Transverse colon (tissue), 4 donors: ENCODE measurements around the gene POLR2F. TPM values are rescaled to one million over a fixed set of nuclear protein-coding genes. Genes with fewer than 3 reads are reported as not detected.

Experiments
- DNase-seq: peaks from one replicate; pipeline ENCODE4 v3.0.0-alpha.2; 2019
- H3K27ac ChIP-seq, 4 donors: fragments of 200-600 bp; sonication (generic); 2 replicates each; pipeline ENCODE4 v1.5.1; 2016 to 2018; ENCODE audit warnings: inconsistent platforms in 4 of 4
- H3K27me3 ChIP-seq: fragments of 200-600 bp; sonication (generic); 2 replicates; pipeline ENCODE4 v1.5.1; 2017; ENCODE audit warnings: inconsistent platforms
- H3K36me3 ChIP-seq, 4 donors: fragments of 200-600 bp; sonication (generic); 2 replicates each; pipeline ENCODE4 v1.5.1; 2017 to 2019; ENCODE audit warnings: inconsistent platforms in 4 of 4
- H3K4me1 ChIP-seq, 4 donors: fragments of 200-600 bp; sonication (generic); 2 replicates each; pipeline ENCODE4 v1.5.1; 2017 to 2020; ENCODE audit warnings: inconsistent platforms in 4 of 4
- H3K4me3 ChIP-seq, 4 donors: fragments of 200-600 bp; sonication (generic); 1 replicate in 1 of 4; 2 replicates in 3 of 4; pipeline versions ENCODE4 v1.5.1 to v1.6.1; 2017 to 2019; ENCODE audit warnings: inconsistent platforms in 4 of 4
- H3K9me3 ChIP-seq, 2 donors: fragments of 200-600 bp; sonication (generic); 2 replicates each; pipeline ENCODE4 v1.5.1; 2017 to 2019; ENCODE audit warnings: inconsistent platforms in 2 of 2
- CTCF ChIP-seq, 5 experiments: fragments of 200-600 bp in 3 of 5; fragments of 450-650 bp in 2 of 5; sonication (generic) in 3 of 5; IDR thresholded peaks; 1 replicate in 2 of 5; 2 replicates in 3 of 5; pipeline ENCODE4 v1.5.1; 2016 to 2017; ENCODE audit warnings: antibody characterized with exemption in 5 of 5, inconsistent platforms in 3 of 5, mild to moderate bottlenecking in 2 of 5, moderate library complexity in 1 of 5
- EP300 ChIP-seq: sonication (generic); formaldehyde crosslinking; IDR thresholded peaks from one replicate; pipeline ENCODE4 v1.6.1; 2017; ENCODE audit warnings: antibody characterized with exemption, low read depth
- POLR2A ChIP-seq: fragments of 450-650 bp; IDR thresholded peaks from one replicate; pipeline ENCODE4 v1.6.1; 2016; ENCODE audit warnings: antibody characterized with exemption, mild to moderate bottlenecking, moderate library complexity
- POLR2AphosphoS5 ChIP-seq, 3 donors: sonication (generic); formaldehyde crosslinking; IDR thresholded peaks; one replicate each; pipeline ENCODE4 v1.6.1; 2016; ENCODE audit warnings: antibody characterized with exemption in 3 of 3
- WGBS, 2 donors: methylation state at CpG; one replicate each; pipeline ENCODE4 v1.1.5; 2018; ENCODE audit warnings: low coverage in 1 of 2; 5-methylcytosine and 5-hydroxymethylcytosine counted together
- in situ Hi-C, 4 donors: fragments of 200-750 bp; cut with MboI; loops; one replicate each; pipeline versions ENCODE4 v1.15.0 to v1.15.1; 2017; ENCODE audit warnings: low sequenced_read_pairs in 3 of 4, low pct_ligation_motif_present in 1 of 4, low pct_unique_long_range_greater_than_20kb in 1 of 4
- intact Hi-C: fragments of 100-400 bp; cut with DNase I; formaldehyde crosslinking; loops from one replicate; pipeline ENCODE4 v1.15.1; 2023; ENCODE audit warnings: low total_unique reads
- total RNA-seq, 4 donors: library from RNA; depleted of rRNA; stranded (reverse); fragments of >200 nt; gene quantifications; one replicate each; pipeline ENCODE4 v1.1.0, GENCODE V29; 2016

The POLR2F gene
- total RNA-seq, 4 donors from 2014 or later = 7.6 to 65.5 (median 32.6) TPM

DNA sequence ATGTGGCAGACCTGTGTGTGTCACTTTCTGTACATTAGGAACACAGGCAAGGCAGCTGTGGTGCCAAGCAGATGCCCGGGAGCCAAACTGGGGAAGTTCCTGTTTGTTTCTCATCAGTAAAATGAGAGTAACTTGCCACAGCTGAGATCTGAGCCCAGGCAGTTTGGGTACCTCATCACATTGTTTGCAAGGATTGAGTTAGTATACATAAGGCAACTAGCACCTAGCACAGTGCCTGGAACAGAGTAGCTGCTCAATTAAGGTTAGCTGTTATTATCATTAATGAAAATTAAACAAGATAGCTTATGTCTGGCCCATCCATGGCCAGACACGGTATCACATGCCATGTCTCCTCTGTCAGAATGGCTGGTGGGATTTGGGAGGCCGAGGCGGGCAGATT, 23.0 kb downstream of the POLR2F start:
- DNase-seq = no peak
- Histone ChIP-seq H3K4me1 (peaks cover 0 to 10% (median 3%) of the 10 kb centered on the region in 4 donors), H3K27ac (no peak overlapping the region), H3K4me3 (no peak overlapping the region), H3K36me3 (no peaks in the 10 kb centered on the region), H3K9me3 (no peaks in the 10 kb centered on the region), H3K27me3 (no peaks in the 10 kb centered on the region)
- intact Hi-C loops = no loop called here
- TF ChIP-seq POLR2A (no peak), EP300 (no peak), POLR2AphosphoS5 (IDR thresholded peaks at IDR 0.05) (no peak), CTCF (IDR thresholded peaks at IDR 0.05) (no peak)
- 88% methylated on average over 4 of the region's 4 CpGs; no CpG with 5 or more reads in 1 of the 2 donors for WGBS, 2 donors
- in situ Hi-C loops = no loop called here

- intact Hi-C loops = no loop called here
- no peak for DNase-seq
- no peak overlapping the region for H3K4me3 ChIP-seq
- no peaks in the 10 kb centered on the region for H3K36me3 ChIP-seq
- 60 to 83% methylated on average over 1 to 8 of the region's 8 CpGs for WGBS, 2 donors
- peaks cover 0 to 17% (median 4%) of the 10 kb centered on the region in 4 donors for H3K4me1 ChIP-seq
- no peak overlapping the region for H3K27ac ChIP-seq
- in situ Hi-C loops = no loop called here
- TF ChIP-seq CTCF (IDR thresholded peaks at IDR 0.05) (no peak), EP300 (no peak), POLR2A (no peak), POLR2AphosphoS5 (IDR thresholded peaks at IDR 0.05) (no peak)
- no peaks in the 10 kb centered on the region for H3K9me3 ChIP-seq
- H3K27me3 ChIP-seq = no peaks in the 10 kb centered on the region
Measured at GRCh38 chr22:37979782-37980181, 26.3 kb downstream of the POLR2F start.

GRCh38 chr22:37981282-37982011, 27.9 kb downstream of the POLR2F start:
- Histone ChIP-seq H3K4me3 (no peak overlapping the region), H3K27ac (peak overlapping the region in 3 of 4 donors; percentile 15 to 50 (median 33)), H3K4me1 (peaks cover 0 to 17% (median 4%) of the 10 kb centered on the region in 4 donors), H3K36me3 (no peaks in the 10 kb centered on the region), H3K27me3 (no peaks in the 10 kb centered on the region), H3K9me3 (no peaks in the 10 kb centered on the region)
- intact Hi-C loops (no loop called here), in situ Hi-C loops (no loop called here)
- WGBS, 2 donors = 85 to 100% methylated on average over 2 to 6 of the region's 6 CpGs
- DNase-seq = peak; percentile 50
- TF ChIP-seq POLR2AphosphoS5 (IDR thresholded peaks at IDR 0.05) (no peak), EP300 (no peak), POLR2A (no peak), CTCF (IDR thresholded peaks at IDR 0.05) (no peak)

DNA sequence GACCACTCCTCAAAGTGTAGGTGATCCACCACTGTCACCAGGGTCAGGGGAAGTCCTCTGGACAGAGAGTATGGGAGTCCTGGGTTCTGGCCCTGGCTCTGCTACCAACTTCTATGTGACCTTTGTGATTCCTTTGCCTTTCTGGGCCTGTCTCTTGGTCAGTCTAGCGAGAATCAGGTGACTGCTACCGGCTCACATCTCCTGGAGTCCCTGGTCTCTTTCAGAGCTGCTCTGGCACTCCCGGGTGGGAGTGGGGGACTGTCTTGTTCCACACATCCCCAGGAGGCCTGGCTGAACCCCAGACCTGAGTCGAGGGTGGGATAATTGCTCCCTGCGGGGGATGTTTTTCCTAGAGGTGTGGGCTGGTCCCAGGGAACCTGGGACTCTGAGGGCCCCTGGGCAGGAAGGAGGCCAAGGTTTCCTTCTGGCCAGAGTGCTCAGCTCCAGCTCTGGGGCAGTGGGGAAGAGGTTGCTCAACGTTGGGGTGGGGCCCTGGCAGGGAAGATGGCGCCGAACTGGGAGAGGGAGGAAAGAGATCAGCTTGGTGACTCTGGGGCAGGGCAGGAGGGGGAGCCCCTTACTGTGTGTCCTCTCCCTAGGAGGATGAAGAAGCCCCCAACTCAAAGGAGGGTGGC, 28.8 kb downstream of the POLR2F start:
- Histone ChIP-seq H3K4me1 (peaks cover 0 to 17% (median 4%) of the 10 kb centered on the region in 4 donors), H3K27ac (peak overlapping the region in 3 of 4 donors; percentile 15 to 50 (median 33)), H3K9me3 (no peaks in the 10 kb centered on the region), H3K27me3 (no peaks in the 10 kb centered on the region), H3K36me3 (no peaks in the 10 kb centered on the region), H3K4me3 (peak overlapping the region in 1 of 4 donors; percentile 23)
- in situ Hi-C loops (no loop called here), intact Hi-C loops (no loop called here)
- 80% methylated on average over 8 of the region's 8 CpGs; no CpG with 5 or more reads in 1 of the 2 donors for WGBS, 2 donors
- DNase-seq = no peak
- TF ChIP-seq EP300 = no peak
- TF ChIP-seq CTCF (IDR thresholded peaks at IDR 0.05) = no peak
- no peak for TF ChIP-seq POLR2AphosphoS5 (IDR thresholded peaks at IDR 0.05)
- no peak for TF ChIP-seq POLR2A
